ENCODE results near the gene FMO5. TPM values are rescaled to one million over a fixed set of nuclear protein-coding genes. Genes with fewer than 3 reads are reported as not detected.

The FMO5 gene
- total and polyA plus RNA-seq, 2 of the 13 experiments (the other 11 are each of a cell fraction or from before 2014, with no cell fraction given), result 48.2 to 149 TPM

DNA sequence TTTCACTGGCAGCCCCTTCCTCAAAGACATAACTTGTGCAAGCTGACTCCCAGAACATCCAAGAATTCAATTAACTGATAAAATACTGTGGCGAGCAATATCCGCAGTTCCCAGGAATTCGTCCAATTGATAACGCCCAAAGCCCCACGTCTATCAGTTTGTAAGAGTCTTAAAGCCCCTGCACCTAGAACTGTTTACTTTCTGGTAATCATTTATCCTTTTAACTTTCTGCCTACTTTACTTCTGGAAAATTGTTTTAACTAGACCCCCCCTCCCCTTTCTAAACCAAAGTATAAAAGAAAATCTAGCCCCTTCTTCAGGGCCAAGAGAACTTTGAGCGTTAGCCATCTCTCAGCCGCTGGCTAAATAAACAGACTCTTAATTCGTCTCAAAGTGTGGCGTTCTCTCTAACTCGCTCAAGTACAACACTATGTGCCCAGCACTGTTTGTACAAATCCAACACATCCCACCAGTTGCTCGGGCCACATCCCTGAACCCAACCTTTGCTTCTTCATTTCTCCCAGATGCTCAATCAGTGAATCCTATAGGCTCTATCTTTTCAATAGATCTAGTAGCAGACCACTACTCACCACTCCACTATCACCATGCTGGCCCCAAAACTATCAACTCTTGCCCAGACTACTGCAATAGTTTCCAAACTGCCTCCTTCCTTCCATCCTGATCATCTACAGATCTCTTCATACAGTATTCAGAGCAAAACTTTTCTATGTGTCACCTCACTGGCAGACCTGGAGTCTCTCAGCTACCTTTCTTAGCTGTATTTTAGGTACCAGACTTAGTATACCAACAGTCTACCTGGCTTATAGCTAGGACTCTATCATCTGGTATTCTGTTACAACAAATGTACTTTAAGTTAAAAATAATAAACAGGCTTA, 14.0 kb upstream of the FMO5 start (continued):
- TF ChIP-seq, protein P1, sequence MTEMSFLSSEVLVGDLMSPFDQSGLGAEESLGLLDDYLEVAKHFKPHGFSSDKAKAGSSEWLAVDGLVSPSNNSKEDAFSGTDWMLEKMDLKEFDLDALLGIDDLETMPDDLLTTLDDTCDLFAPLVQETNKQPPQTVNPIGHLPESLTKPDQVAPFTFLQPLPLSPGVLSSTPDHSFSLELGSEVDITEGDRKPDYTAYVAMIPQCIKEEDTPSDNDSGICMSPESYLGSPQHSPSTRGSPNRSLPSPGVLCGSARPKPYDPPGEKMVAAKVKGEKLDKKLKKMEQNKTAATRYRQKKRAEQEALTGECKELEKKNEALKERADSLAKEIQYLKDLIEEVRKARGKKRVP (CRISPR knock-in tag; IDR thresholded peaks at IDR 0.05), result 0 out of 4 replicates have a peak, but pooled peaks of 1 of the 2 experiments have one; percentile 38
- TF ChIP-seq SMARCE1 (IDR thresholded peaks at IDR 0.05; ENCODE audit: borderline replicate concordance) (no peak), POLR2G (IDR thresholded peaks at IDR 0.05; ENCODE audit: low read depth, low read length) (peak; percentile 76), CREB1 (IDR thresholded peaks at IDR 0.05) (no peak), CREB1 (CRISPR knock-in tag; IDR thresholded peaks at IDR 0.05) (0 out of 2 replicates have a peak, but pooled peaks have one; percentile 37), ZNF563 (CRISPR knock-in tag; IDR thresholded peaks at IDR 0.05) (no peak), EP300 (IDR thresholded peaks at IDR 0.05; ENCODE audit: low read depth in 2 of 2, low read length in 2 of 2) (peak in 1 of 2 experiments; percentile 84; a peak in 2 of 4 replicates), EP300 (CRISPR knock-in tag; IDR thresholded peaks at IDR 0.05; ENCODE audit: borderline replicate concordance) (peak; percentile 18; the same call in 1 of the 2 replicates), ZNF777 (CRISPR knock-in tag; IDR thresholded peaks at IDR 0.05) (no peak), PLRG1 (conservative IDR thresholded peaks at IDR 0.05) (no peak), ZFX (CRISPR knock-in tag; IDR thresholded peaks at IDR 0.05; ENCODE audit: low read depth) (no peak; the same call in 1 of the 2 replicates), HNRNPH1 (optimal IDR thresholded peaks at IDR 0.05; ENCODE audit: low read depth, low read length) (no peak), CBX1 (IDR thresholded peaks at IDR 0.05; ENCODE audit: low read depth) (no peak), MED1 (CRISPR knock-in tag; IDR thresholded peaks at IDR 0.05) (peak; percentile 90), RCOR2 (CRISPR knock-in tag; IDR thresholded peaks at IDR 0.05) (0 out of 2 replicates have a peak, but pooled peaks have one; percentile 40)
- TF ChIP-seq, protein P2, sequence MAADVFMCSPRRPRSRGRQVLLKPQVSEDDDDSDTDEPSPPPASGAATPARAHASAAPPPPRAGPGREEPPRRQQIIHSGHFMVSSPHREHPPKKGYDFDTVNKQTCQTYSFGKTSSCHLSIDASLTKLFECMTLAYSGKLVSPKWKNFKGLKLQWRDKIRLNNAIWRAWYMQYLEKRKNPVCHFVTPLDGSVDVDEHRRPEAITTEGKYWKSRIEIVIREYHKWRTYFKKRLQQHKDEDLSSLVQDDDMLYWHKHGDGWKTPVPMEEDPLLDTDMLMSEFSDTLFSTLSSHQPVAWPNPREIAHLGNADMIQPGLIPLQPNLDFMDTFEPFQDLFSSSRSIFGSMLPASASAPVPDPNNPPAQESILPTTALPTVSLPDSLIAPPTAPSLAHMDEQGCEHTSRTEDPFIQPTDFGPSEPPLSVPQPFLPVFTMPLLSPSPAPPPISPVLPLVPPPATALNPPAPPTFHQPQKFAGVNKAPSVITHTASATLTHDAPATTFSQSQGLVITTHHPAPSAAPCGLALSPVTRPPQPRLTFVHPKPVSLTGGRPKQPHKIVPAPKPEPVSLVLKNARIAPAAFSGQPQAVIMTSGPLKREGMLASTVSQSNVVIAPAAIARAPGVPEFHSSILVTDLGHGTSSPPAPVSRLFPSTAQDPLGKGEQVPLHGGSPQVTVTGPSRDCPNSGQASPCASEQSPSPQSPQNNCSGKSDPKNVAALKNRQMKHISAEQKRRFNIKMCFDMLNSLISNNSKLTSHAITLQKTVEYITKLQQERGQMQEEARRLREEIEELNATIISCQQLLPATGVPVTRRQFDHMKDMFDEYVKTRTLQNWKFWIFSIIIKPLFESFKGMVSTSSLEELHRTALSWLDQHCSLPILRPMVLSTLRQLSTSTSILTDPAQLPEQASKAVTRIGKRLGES (CRISPR knock-in tag; IDR thresholded peaks at IDR 0.05; ENCODE audit: borderline replicate concordance), result no peak
- TF ChIP-seq, protein P3, sequence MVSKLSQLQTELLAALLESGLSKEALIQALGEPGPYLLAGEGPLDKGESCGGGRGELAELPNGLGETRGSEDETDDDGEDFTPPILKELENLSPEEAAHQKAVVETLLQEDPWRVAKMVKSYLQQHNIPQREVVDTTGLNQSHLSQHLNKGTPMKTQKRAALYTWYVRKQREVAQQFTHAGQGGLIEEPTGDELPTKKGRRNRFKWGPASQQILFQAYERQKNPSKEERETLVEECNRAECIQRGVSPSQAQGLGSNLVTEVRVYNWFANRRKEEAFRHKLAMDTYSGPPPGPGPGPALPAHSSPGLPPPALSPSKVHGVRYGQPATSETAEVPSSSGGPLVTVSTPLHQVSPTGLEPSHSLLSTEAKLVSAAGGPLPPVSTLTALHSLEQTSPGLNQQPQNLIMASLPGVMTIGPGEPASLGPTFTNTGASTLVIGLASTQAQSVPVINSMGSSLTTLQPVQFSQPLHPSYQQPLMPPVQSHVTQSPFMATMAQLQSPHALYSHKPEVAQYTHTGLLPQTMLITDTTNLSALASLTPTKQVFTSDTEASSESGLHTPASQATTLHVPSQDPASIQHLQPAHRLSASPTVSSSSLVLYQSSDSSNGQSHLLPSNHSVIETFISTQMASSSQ (IDR thresholded peaks at IDR 0.05; ENCODE audit: low read depth), result peak; percentile 93
- TF ChIP-seq, protein P3 (CRISPR knock-in tag; IDR thresholded peaks at IDR 0.05; ENCODE audit: borderline replicate concordance), result peak; percentile 92

All from HepG2 (cell line).